H1 (cell line): Measurements from ENCODE around the gene KLHDC4. TPM values are rescaled to one million over a fixed set of nuclear protein-coding genes. Genes with fewer than 3 reads are reported as not detected.

Experiments used
- CBX8 ChIP-seq: fragments of 300-800, 300-1000 bp; sonication (generic); IDR thresholded peaks from 2 replicates; pipeline ENCODE4 v1.7.1; 2016; ENCODE audit warnings: low read depth, low read length, borderline replicate concordance
- HDAC6 ChIP-seq: IDR thresholded peaks from one replicate; pipeline ENCODE4 v1.7.1; 2012; ENCODE audit warnings: low read depth, mild to moderate bottlenecking, inconsistent platforms, low read length, moderate library complexity
- SIX5 ChIP-seq: IDR thresholded peaks from 2 replicates; pipeline ENCODE4 v1.6.1; 2011; ENCODE audit warnings: mild to moderate bottlenecking, low read depth, low read length
- TCF12 ChIP-seq: IDR thresholded peaks from 2 replicates; pipeline ENCODE4 v1.6.1; 2011; ENCODE audit warnings: low read depth, mild to moderate bottlenecking, low read length
- TEAD4 ChIP-seq: IDR thresholded peaks from 2 replicates; pipeline ENCODE4 v1.6.1; 2012; ENCODE audit warnings: low read depth, low read length, inconsistent platforms, mixed read lengths
- polyA plus RNA-seq, 7 experiments: library from polyadenylated mRNA; depleted of rRNA in 3 of 7; stranded (reverse) in 5 of 7; unstranded in 2 of 7; fragments of >200 nt in 5 of 7; fragments of 200-250 nt in 2 of 7; gene quantifications; 1 replicate in 5 of 7; 2 replicates in 1 of 7; 4 replicates in 1 of 7; pipeline versions ENCODE4 v1.2.1 to v1.2.3, GENCODE V29; 2011 to 2013; ENCODE audit warnings: missing spikeins in 2 of 7, mixed read lengths in 2 of 7
- total RNA-seq: library from RNA; stranded (reverse); fragmentation: NEBNext Ultra II Directional; extraction: Animal tissue kit (Norgen Biotek cat#: 25700); gene quantifications from 2 replicates; pipeline ENCODE4 v1.2.1, GENCODE V29; 2021
- TF ChIP-seq, protein P1 (sequence below): IDR thresholded peaks from 2 replicates; pipeline ENCODE4 v1.6.1; 2012; ENCODE audit warnings: low read length, inconsistent platforms
- TF ChIP-seq, protein P2 (sequence below): IDR thresholded peaks from 2 replicates; pipeline ENCODE4 v1.6.1; 2011; ENCODE audit warnings: low read depth, mild to moderate bottlenecking, low read length; ENCODE audit not compliant: insufficient read depth

Gene KLHDC4
- total and polyA plus RNA-seq, 2 of the 8 experiments (the other 6 are each of a cell fraction or from before 2014, with no cell fraction given): 23.7 to 63.9 TPM

DNA sequence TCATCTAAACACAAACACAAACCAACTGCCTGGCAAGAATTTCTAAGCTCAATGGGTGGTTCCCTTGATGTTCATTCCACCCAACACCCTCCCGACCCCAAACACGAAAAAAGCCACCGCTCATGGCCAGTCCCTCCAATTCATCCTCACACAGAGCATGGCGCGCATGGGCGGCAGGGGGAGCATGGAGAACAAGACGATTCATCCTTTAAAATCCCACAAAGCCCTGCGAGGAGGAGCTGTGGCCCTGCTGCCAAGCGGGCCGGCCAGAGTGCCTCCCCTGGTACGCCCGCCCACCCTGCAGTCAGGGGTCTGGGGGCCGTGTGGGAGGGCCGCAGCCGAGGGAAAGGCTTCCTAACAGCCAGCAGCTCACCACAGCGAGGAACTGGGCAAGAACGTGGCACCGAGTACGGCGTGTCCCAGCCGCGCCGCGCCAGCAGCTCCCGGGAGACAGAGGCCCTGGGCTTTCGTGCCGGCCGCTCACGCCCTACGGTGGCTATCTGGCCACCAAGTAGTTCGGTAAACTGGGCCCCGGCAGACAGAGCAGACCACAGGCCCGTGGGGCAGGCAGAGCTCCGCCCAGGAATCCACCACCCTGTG, 60.9 kb downstream of the KLHDC4 start (continued):
- TF ChIP-seq, protein P1, sequence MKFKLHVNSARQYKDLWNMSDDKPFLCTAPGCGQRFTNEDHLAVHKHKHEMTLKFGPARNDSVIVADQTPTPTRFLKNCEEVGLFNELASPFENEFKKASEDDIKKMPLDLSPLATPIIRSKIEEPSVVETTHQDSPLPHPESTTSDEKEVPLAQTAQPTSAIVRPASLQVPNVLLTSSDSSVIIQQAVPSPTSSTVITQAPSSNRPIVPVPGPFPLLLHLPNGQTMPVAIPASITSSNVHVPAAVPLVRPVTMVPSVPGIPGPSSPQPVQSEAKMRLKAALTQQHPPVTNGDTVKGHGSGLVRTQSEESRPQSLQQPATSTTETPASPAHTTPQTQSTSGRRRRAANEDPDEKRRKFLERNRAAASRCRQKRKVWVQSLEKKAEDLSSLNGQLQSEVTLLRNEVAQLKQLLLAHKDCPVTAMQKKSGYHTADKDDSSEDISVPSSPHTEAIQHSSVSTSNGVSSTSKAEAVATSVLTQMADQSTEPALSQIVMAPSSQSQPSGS: no peak
- TF ChIP-seq, protein P2, sequence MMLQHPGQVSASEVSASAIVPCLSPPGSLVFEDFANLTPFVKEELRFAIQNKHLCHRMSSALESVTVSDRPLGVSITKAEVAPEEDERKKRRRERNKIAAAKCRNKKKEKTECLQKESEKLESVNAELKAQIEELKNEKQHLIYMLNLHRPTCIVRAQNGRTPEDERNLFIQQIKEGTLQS: no peak
- TF ChIP-seq TEAD4 (no peak), CBX8 (no peak), SIX5 (no peak), HDAC6 (no peak), TCF12 (no peak)
